NT2/D1 (cell line): ENCODE results near the gene LIPH.

Source experiments
- YY1 ChIP-seq: IDR thresholded peaks from 2 replicates; pipeline ENCODE4 v1.6.1; 2011; ENCODE audit not compliant: insufficient read length, insufficient read depth
- ZNF274 ChIP-seq: IDR thresholded peaks from 2 replicates; pipeline ENCODE4 v1.6.1; 2011; ENCODE audit warnings: mild to moderate bottlenecking, low read depth, low read length

- TF ChIP-seq ZNF274 (no peak), YY1 (no peak)
Observed at GRCh38 chr3:185595526-185595925, 43.1 kb upstream of the LIPH start.
